HG03469 (cell line): ENCODE results near the gene OR7E24.
"Not testable (repeated sequence)": the region's sequence is repeated elsewhere in the genome, so short reads cannot be mapped to it uniquely, and the experiment has no call there.

ENCODE experiments used
- ATAC-seq: cut with Tn5 transposase; IDR thresholded peaks from one replicate; pipeline ENCODE4 v1.9.1; 2021; ENCODE audit warnings: mild to moderate bottlenecking, moderate library complexity, moderate number of reproducible peaks; ENCODE audit not compliant: unreplicated experiment

OR7E24 gene

DNA sequence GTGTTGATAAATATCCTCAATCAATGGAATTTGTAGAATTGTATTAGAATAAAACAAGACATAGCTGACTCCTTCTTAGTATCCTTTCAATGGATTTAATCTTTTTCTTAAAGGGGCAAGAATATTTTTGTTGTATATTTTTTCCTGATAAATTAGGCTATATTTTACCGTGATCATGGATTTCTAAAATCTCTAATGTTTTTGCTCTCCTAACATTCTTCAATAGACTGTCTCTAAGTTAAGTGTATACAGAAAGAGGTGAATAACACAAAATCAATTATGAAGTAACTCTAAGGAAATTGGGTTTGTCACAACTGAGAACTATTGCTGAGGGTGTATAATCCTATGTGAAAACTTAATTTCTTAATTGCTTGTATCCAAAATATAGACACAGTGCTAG, at the start of gene OR7E24:
OR7E24 (plus strand) TSS at position 301 of the 400 bp plus-strand sequence. CDS start 114 bp downstream, outside the sequence.
- no peak for ATAC-seq

DNA sequence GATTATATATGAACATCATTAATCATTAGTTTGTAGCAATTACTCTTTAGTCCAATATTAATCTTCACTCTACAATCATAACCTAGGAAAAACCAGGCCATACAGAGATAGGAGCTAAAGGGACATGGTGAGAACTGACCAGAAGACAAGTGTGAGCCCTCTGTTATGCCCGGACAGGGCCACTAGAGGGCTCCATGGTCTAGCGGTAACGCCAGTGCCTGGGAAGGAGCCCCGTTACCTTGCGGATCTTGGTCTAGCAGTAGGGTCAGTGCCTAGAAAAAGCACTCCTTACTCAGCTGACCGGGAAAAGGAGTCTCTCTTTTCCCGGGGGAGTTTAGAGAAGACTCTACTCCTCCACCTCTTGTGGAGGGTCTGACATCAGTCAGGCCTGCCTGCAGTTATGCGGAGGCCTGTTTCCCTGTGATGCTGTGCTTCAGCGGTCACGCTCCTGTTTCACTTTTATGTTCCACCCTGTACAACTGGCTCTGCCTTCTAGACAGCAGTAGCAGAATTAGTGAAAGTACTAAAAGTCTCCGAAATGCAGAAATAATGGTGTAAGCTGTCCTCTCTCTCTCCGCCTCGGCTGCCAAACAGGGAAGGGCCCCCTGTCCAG, 45.1 kb upstream of the OR7E24 start:
- no peak for ATAC-seq

DNA sequence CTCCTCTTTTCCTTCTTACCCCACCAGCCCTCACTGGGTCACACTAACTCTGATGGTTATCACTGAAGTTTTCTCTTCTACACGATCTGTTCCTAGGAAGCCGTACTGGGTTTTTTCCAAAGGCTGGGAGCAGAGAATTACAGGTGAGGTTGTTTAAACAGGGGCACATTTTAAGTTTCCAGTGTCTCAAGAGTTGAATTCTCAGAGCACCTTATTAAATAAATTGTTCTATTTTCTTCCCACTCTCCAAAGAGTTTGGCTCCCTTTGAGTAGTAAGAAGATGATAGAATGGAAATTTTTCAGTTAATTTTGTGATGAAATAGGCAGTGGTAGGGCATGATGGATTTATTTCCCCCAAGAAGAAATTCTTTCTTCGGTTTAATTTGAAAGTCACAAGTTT, 31.2 kb upstream of the OR7E24 start, which contains the start of gene OR7D4:
OR7D4 (minus strand) TSS at position 101 of the 400 bp plus-strand sequence. CDS start 4,752 bp downstream, outside the sequence.
- no peak for ATAC-seq

DNA sequence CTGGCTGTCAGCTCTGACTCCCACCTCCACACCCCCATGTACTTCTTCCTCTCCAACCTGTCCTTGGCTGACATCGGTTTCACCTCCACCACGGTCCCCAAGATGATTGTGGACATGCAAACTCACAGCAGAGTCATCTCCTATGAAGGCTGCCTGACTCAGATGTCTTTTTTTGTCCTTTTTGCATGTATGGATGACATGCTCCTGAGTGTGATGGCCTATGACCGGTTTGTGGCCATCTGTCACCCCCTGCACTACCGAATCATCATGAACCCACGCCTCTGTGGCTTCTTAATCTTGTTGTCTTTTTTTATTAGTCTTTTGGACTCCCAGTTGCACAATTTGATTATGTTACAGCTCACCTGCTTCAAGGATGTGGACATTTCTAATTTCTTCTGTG, 506 bp downstream of the OR7E24 start:
- no peak for ATAC-seq

DNA sequence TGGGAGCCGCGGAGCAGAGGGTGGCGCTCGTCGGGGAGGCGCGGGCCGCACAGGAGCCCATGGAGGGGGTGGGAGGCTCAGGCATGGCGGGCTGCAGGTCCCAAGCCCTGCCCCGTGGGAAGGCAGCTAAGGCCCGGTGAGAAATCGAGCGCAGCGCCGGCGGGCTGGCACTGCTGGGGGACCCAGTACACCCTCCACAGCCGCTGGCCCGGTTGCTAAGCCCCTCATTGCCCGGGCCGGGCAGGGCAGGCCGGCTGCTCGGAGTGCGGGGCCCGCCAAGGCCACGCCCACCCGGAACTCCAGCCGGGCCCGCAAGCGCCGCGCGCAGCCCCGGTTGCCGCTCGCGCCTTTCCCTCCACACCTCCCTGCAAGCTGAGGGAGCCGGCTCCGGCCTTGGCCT, 32.8 kb downstream of the OR7E24 start:
- ATAC-seq: not testable (repeated sequence)

DNA sequence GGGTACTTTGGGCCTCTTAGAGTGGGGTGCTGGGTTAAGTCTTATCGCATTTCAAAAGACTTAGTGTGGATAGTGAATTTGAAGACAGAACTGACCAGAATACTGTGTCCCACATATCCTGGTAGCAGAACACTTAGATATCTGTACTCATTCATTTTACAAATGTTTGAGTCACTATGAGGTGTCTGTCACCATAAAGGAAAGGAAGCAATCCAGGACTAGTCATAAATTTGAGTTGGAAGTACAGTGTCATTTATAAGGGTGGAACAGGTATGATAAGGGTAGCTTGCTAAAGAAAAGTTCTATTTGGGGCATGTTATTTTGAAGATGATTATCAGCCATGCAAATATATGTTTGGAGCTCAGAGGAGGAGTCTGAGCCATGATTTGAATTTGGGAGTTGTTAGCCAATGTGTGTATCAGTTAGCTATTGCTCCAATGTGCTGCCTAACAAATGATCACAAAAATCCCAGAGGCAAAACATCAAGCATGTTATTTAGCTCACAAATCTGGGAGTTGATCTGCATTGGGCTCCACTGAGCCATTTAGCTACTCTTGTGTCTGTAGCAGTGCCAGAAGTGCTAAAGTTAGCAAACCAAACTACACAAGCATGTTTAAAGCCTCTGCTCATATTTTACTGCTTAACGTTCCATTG, 38.6 kb downstream of the OR7E24 start:
- ATAC-seq: no peak

DNA sequence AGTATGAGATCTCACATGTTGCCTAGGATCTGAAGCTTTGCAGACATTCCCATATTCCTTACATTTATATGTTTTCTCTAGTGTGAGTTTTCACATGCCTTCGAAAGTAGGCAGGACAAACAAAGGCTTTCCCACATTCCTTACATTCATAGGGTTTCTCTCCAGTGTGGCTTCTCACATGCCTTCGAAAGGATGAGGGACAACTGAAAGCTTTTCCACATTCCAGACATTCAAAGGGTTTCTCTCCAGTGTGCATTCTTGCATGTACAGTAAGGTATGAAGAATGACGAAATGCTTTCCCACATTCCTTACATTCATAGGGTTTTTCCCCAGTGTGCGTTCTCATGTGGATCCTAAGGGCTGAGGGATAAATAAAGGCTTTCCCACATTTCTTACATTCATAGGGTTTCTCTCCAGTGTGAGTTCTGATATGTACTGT, 44.7 kb downstream of the OR7E24 start:
- no peak for ATAC-seq

DNA sequence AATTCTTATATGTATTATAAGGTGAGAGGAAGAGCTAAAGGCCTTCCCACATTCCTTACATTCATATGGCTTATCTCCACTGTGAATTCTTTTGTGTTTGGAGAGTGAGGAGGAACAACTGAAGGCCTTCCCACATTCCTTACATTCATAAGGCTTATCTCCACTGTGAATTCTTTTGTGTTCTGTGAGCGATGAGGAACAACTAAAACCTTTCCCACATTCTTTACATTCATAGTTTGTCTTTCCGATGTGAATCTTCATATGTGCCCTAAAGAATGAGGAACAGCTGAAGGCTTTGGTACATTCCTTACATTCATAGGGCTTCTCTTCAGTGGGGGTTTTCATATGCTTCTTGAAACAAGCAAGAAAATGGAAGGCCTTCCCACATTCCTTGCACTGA, 45.6 kb downstream of the OR7E24 start:
- no peak for ATAC-seq
